Stimulated activated naive B cell treated with anti-CD40 and anti-IgM and Interleukin-4, amounts not matched to agents 10 μg/mL and 1 μg/mL and 100 μg/mL, for 72 hours (primary cell): ENCODE data around the gene MAGED1.
"Not testable (repeated sequence)": the region's sequence is repeated elsewhere in the genome, so short reads cannot be mapped to it uniquely, and the experiment has no call there.

Experiments
- ATAC-seq, 2 donors: fragments of 150-1000 bp; cut with Tn5 transposase; replicated peaks; 2 replicates each; pipeline ENCODE4 v1.10.0; 2021; ENCODE audit warnings: moderate library complexity in 1 of 2
- DNase-seq: peaks from one replicate; pipeline ENCODE4 v3.0.0; 2021
- H3K27ac Mint-ChIP-seq: one replicate; pipeline ENCODE4 v1.8.0; 2022; ENCODE audit warnings: mild to moderate bottlenecking, mixed read lengths
- H3K27me3 Mint-ChIP-seq, 2 donors: one replicate each; pipeline ENCODE4 v1.8.0; 2022; ENCODE audit warnings: mixed read lengths in 2 of 2
- H3K36me3 Mint-ChIP-seq, 2 donors: one replicate each; pipeline ENCODE4 v1.8.0; 2022; ENCODE audit warnings: mixed read lengths in 2 of 2, mild to moderate bottlenecking in 1 of 2
- H3K4me1 Mint-ChIP-seq, 2 donors: one replicate each; pipeline ENCODE4 v1.8.0; 2022; ENCODE audit warnings: mixed read lengths in 2 of 2, mild to moderate bottlenecking in 1 of 2
- H3K4me3 Mint-ChIP-seq, 2 donors: one replicate each; pipeline ENCODE4 v1.8.0; 2022; ENCODE audit warnings: mild to moderate bottlenecking in 2 of 2, mixed read lengths in 2 of 2, moderate library complexity in 1 of 2
- H3K9me3 Mint-ChIP-seq, 2 donors: one replicate each; pipeline ENCODE4 v1.8.0; 2022; ENCODE audit warnings: mixed read lengths in 2 of 2, mild to moderate bottlenecking in 1 of 2

Gene MAGED1

DNA sequence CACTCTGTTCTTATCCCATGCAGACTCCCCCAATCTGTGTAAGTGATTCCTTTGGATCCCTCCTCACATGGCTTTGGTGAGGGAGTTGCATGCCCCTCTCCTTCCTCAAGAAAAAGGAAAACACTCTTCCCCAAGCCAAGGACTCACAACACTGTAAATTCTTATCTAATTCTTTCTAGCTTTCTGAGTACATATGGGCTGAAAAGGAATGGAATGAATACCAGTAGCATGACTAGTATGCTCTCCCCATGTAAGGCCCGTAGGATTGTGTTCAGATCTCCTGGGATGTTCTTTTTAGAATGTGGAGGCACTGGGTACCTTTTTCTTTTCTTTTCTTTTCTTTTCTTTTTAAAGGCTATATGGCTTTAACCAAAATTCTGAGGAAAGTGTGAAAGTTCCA, 17.0 kb upstream of the MAGED1 start:
- Mint-ChIP-seq H3K9me3 (peaks cover 5 to 6% of the 10 kb centered on the region in 2 donors), H3K27me3 (no peaks in the 10 kb centered on the region), H3K4me3 (no peak overlapping the region), H3K36me3 (peaks cover 3 to 4% of the 10 kb centered on the region in 2 donors), H3K27ac (no peak overlapping the region), H3K4me1 (peaks cover 12 to 19% of the 10 kb centered on the region in 2 donors)
- ATAC-seq (no peak), DNase-seq (no peak)

DNA sequence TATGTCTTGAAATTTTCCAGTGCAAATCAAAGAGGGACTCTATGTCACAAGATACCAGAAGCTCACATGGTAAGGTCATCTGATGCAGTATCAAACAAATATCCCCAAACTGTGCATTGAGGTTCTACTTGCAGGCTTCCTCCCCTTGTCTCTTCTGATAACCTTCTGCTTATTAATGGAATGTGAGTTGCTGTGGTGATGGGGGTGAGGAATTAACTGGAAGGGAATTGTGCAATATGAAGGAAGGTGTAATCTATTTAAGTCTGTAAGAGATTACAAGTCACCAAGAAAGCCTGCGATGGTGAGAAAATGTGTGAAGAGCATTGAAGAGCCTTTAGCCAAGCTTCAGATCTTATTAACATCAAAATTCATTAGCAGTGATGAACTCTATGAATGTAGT, 15.4 kb upstream of the MAGED1 start:
- Mint-ChIP-seq H3K36me3 (peaks cover 3 to 4% of the 10 kb centered on the region in 2 donors), H3K27me3 (no peaks in the 10 kb centered on the region), H3K27ac (no peak overlapping the region), H3K4me3 (no peak overlapping the region), H3K9me3 (peaks cover 3 to 6% of the 10 kb centered on the region in 2 donors), H3K4me1 (peaks cover 10 to 12% of the 10 kb centered on the region in 2 donors)
- DNase-seq (no peak), ATAC-seq (no peak)

DNA sequence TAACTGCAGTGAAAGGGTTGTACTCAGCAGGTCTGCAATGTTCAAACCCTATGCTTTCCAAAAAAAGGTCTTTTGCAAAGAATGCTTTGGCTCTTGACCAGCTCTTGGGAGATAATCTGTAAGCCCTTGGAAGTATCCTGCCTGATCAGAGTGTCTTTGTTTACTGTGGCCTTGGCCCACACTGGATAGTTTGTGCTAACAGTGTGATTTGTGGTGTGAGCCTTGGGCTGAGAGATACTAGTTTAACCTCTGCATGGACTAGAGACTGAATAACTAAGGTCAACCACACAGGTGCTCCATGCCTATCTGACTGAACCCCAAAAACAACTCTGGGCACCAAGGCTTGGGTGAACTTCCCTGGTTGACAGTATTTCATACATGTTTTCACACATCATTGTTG, 3.6 kb upstream of the MAGED1 start:
- Mint-ChIP-seq H3K36me3 (peaks cover 0 to 8% of the 10 kb centered on the region in 2 donors), H3K9me3 (no peaks in the 10 kb centered on the region), H3K4me1 (peaks cover 17 to 31% of the 10 kb centered on the region in 2 donors), H3K27me3 (no peaks in the 10 kb centered on the region), H3K27ac (no peak overlapping the region), H3K4me3 (no peak overlapping the region)
- no peak for DNase-seq
- no peak for ATAC-seq

DNA sequence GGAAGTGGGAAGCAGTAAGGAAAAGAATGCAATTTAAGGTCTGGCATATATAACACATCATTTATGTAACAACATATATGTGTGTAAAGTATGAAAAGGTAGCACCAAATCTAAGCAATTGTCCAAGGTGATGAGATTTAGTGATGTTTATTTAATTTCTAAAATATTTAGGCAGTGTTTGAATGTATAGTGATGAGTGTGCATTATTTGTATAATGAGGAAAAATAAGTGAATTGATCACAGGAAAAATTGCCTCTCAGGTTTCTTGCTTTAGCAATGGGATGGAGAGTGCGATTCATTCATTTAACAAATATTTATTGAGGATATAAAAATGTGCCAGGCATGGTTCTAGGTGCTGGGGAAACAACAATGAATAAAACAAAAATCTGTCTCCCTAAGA, 2.2 kb upstream of the MAGED1 start:
- DNase-seq, result no peak
- H3K4me1 Mint-ChIP-seq, result peaks cover 19 to 34% of the 10 kb centered on the region in 2 donors
- no peaks in the 10 kb centered on the region for H3K27me3 Mint-ChIP-seq
- no peak for ATAC-seq
- no peaks in the 10 kb centered on the region for H3K9me3 Mint-ChIP-seq
- no peak overlapping the region for H3K27ac Mint-ChIP-seq
- no peak overlapping the region for H3K4me3 Mint-ChIP-seq
- H3K36me3 Mint-ChIP-seq, result peaks cover 6 to 8% of the 10 kb centered on the region in 2 donors

DNA sequence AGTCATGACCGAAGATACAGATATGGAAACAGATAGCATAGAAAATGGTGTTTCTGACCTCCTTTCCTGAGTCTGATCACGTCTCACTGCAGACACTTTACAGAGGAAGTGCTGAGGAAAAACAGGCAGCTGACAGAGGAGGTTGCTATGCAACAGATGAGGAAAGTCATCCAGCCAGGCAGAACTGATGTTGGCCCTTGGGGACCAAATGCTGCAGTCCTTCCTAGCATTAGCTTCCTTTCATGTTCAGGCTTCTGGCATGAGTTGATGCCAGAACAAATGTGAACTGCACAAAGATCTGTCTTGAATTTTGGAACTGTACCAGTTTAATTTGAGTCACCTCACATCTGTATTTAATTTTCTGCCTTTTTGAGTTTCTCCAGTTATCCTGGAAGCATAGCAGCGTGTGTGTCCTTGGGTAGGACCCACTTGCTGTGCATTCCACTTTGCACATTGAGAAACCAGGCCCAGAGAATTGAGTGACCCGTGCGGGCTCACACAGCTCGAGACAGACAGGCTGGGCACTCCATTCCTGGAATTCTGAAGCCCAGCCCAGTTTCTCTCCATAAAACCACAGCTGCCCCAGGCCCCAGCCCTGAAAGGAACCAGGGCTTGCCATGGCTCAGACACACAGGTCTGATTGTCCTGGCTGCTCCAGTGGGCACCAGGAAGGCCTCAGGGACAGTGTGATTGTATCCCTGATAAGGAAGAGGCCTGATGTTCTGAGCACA, 1.4 kb upstream of the MAGED1 start:
- H3K9me3 Mint-ChIP-seq, result no peaks in the 10 kb centered on the region
- DNase-seq, result no peak
- H3K27ac Mint-ChIP-seq, result no peak overlapping the region
- peaks cover 19 to 34% of the 10 kb centered on the region in 2 donors for H3K4me1 Mint-ChIP-seq
- H3K36me3 Mint-ChIP-seq, result peaks cover 8 to 11% of the 10 kb centered on the region in 2 donors
- peak in 1 of 2 donors; percentile 33 for ATAC-seq
- H3K27me3 Mint-ChIP-seq, result no peaks in the 10 kb centered on the region
- H3K4me3 Mint-ChIP-seq, result no peak overlapping the region

DNA sequence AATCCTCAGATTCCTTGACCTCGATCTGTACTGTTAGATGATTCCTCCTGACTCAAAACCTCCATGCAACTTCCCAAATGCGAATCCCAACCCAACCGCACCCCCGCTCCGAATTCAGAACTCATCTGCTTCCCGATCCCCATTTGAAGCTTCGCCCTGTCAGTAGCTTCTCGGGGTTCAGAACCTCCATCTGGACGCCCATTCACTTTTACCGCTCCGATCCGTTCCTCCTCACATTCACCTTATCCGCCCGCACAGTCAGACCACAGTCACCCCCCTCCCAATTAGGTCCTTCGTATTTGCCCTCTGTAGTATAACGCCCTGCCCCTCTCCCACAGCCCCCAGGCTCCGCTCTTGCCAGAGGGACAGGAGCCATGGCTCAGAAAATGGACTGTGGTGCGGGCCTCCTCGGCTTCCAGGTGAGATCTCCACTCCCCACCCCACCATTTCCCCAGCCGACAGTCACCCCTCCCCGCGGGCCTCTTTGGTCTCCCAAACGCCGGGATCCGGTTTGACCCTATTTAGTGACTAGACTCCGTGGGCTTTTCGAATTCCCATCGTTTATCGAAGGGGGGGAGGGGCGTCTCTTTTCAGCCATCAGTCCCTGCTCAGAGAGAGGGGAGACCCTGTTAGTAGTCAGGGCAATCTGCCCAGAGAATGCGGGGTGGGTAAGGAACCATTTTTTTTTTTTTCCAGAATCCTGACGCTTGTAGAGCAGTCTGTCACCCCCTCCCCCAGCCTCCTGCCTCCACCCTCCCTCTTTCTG, 691 bp downstream of the MAGED1 start:
- H3K36me3 Mint-ChIP-seq, result peaks cover 17 to 25% of the 10 kb centered on the region in 2 donors
- no peaks in the 10 kb centered on the region for H3K27me3 Mint-ChIP-seq
- peaks cover 19 to 42% of the 10 kb centered on the region in 2 donors for H3K4me1 Mint-ChIP-seq
- H3K9me3 Mint-ChIP-seq, result no peaks in the 10 kb centered on the region
- H3K27ac Mint-ChIP-seq, result peak overlapping the region; percentile 93
- H3K4me3 Mint-ChIP-seq, result peak overlapping the region; percentile 88 to 97
- DNase-seq (no peak), ATAC-seq (peak in 1 of 2 donors; percentile 8)

DNA sequence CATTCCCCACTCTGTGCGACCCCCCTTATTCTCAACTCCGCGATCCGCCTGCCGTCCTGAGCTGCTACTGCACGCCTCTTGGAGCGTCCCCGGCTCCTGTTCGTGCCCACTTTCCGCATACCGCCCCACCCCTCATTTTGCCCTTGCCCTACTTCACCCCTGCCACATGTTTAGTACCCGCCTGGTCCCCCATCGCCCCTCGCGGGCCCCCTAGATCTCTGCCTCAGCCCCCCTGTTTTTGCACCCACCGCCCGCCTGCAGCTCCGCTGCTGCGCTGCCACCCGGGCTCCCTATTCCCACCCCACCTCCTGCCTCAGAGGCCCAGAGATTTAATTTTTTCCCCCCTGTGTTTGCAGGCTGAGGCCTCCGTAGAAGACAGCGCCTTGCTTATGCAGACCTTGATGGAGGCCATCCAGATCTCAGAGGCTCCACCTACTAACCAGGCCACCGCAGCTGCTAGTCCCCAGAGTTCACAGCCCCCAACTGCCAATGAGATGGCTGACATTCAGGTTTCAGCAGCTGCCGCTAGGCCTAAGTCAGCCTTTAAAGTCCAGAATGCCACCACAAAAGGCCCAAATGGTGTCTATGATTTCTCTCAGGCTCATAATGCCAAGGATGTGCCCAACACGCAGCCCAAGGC, 1.4 kb downstream of the MAGED1 start:
- Mint-ChIP-seq H3K4me1 (peaks cover 19 to 42% of the 10 kb centered on the region in 2 donors), H3K36me3 (peaks cover 17 to 25% of the 10 kb centered on the region in 2 donors), H3K9me3 (no peaks in the 10 kb centered on the region), H3K27ac (peak overlapping the region; percentile 87), H3K27me3 (no peaks in the 10 kb centered on the region), H3K4me3 (peak overlapping the region; percentile 88 to 97)
- no peak for DNase-seq
- peak; percentile 47 to 55 for ATAC-seq

DNA sequence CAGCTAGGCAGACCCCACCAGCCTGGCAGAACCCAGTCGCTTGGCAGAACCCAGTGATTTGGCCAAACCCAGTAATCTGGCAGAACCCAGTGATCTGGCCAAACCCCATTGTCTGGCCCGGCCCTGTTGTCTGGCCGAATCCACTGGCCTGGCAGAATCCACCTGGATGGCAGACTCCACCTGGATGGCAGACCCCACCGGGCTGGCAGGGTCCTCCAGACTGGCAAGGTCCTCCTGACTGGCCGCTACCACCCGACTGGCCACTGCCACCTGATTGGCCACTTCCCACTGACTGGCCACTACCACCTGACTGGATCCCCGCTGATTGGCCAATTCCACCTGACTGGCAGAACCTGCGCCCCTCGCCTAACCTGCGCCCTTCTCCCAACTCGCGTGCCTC, 3.2 kb downstream of the MAGED1 start:
- Mint-ChIP-seq H3K36me3 (peaks cover 22 to 29% of the 10 kb centered on the region in 2 donors), H3K4me1 (peaks cover 17 to 37% of the 10 kb centered on the region in 2 donors), H3K27ac (no peak overlapping the region), H3K27me3 (no peaks in the 10 kb centered on the region), H3K4me3 (no peak overlapping the region), H3K9me3 (no peaks in the 10 kb centered on the region)
- ATAC-seq, result no peak
- no peak for DNase-seq

DNA sequence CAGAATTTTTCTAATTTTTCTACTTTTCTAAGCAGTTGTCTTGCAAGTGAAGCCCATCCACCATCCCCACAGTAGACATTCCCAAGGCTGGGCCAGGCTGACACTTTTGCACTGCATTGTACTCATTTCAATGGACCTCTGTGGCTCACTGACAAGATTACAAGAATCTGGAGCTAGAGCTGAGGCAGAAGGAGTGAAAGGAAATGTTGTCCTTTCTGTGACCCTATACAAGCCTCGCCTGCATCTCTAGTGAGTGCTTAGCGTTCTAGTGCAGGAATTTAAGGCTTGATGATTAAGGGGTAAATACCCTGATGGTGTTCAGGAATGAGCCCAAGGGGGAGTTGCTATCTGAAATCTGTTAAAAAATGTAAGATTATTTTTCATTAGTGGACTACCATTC, 6.3 kb downstream of the MAGED1 start:
- Mint-ChIP-seq H3K27me3 (no peaks in the 10 kb centered on the region), H3K27ac (no peak overlapping the region), H3K4me3 (no peak overlapping the region), H3K9me3 (no peaks in the 10 kb centered on the region), H3K36me3 (peaks cover 25 to 28% of the 10 kb centered on the region in 2 donors), H3K4me1 (peaks cover 3 to 12% of the 10 kb centered on the region in 2 donors)
- DNase-seq (no peak), ATAC-seq (no peak)

DNA sequence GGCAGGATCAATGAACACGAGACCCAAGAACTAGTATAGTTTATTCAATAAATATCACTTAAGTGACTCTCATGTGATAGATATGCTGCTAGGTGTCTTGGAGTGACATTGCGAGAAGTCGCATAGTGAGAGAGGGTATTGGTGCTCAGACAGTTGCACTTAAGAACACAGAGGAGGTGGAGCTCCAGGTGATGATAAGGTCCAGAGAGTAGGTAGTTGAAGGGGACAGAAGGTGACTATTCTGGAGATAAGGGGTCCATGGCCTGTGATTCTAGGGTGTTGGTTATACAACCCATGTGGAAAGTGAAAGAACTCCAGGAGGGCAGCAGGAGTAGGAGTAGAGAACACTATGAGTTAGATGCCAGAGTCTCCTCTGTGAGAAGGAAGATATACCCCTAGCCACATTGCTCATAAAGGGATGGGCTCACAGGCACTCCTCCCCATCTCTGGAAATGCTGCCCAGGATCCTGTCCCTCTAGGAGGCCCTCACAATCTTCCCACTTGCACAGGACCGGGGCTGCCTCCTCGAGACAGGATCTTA, 9.2 kb downstream of the MAGED1 start:
- DNase-seq (no peak), ATAC-seq (no peak)
- Mint-ChIP-seq H3K4me1 (peaks cover 0 to 5% of the 10 kb centered on the region in 2 donors), H3K27me3 (no peaks in the 10 kb centered on the region), H3K9me3 (peaks cover 0 to 2% of the 10 kb centered on the region in 2 donors), H3K27ac (no peak overlapping the region), H3K4me3 (no peak overlapping the region), H3K36me3 (peaks cover 14 to 20% of the 10 kb centered on the region in 2 donors)

DNA sequence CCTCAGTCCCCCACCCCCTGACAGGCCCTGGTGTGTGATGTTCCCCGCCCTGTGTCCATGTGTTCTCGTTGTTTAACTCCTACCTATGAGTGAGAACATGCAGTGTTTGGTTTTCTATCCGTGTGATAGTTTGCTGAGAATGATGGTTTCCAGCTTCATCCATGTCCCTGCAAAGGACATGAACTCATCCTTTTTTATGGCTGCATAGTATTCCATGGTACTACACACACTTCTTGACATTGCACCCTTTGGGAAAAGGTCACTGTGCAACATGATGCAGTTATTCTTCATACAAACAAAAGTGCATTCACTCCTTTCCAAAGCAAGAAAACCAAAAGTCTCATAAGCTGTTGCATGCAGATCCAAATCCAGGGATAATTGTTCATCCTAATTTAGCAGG, 11.7 kb downstream of the MAGED1 start:
- not testable (repeated sequence) for H3K9me3 Mint-ChIP-seq, H3K4me3 Mint-ChIP-seq, H3K4me1 Mint-ChIP-seq, H3K27ac Mint-ChIP-seq, H3K27me3 Mint-ChIP-seq, ATAC-seq, DNase-seq
- peaks cover 8 to 11% of the 10 kb centered on the region in 2 donors for H3K36me3 Mint-ChIP-seq

DNA sequence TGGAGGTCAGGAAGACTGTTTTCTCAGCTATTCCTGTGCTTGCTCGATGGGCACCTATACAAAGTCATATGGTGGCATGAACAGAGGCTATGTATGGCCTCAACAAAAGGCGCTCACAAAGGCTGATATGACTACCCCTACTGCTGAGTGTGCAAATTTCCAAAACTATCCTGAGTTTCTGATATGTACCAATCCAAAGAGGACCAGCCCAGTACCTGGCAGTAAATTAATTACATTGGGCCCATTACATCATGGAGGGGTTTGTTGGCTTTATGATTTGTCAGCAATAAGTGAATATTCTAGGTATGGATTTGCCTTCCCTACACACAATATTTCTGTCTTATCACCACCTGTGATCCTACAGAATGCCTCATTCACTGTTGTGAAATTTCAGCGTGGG, 12.3 kb downstream of the MAGED1 start:
- no peak overlapping the region for H3K4me3 Mint-ChIP-seq
- DNase-seq (no peak), ATAC-seq (no peak)
- peaks cover 8 to 11% of the 10 kb centered on the region in 2 donors for H3K36me3 Mint-ChIP-seq
- no peaks in the 10 kb centered on the region for H3K4me1 Mint-ChIP-seq
- no peaks in the 10 kb centered on the region for H3K27me3 Mint-ChIP-seq
- peaks cover 0 to 2% of the 10 kb centered on the region in 2 donors for H3K9me3 Mint-ChIP-seq
- H3K27ac Mint-ChIP-seq, result no peak overlapping the region

DNA sequence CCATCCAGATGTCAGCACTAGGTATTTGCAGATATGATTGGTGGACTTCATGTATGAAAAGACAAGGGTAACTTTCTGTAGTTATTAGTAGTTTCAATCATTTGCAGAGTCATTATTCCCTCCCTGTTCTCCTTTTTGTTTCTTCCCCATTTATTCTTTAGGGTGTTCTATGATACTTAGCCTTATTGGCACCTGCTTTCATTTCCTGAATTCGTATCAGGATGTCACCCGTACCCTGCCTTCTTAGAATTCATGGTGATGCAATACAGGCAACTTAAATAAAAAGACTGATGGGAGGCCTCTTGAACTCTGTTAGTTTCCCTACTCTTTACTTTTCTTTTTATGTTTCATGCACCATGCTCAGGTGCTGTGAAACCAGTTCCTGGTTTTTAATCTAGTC, 24.2 kb downstream of the MAGED1 start:
- ATAC-seq (peak; percentile 71 to 79), DNase-seq (no peak)
- Mint-ChIP-seq H3K4me3 (no peak overlapping the region), H3K9me3 (peaks cover 5 to 7% of the 10 kb centered on the region in 2 donors), H3K27me3 (peaks cover 8 to 21% of the 10 kb centered on the region in 2 donors), H3K4me1 (peaks cover 0 to 7% of the 10 kb centered on the region in 2 donors), H3K36me3 (peaks cover 0 to 4% of the 10 kb centered on the region in 2 donors), H3K27ac (no peak overlapping the region)

DNA sequence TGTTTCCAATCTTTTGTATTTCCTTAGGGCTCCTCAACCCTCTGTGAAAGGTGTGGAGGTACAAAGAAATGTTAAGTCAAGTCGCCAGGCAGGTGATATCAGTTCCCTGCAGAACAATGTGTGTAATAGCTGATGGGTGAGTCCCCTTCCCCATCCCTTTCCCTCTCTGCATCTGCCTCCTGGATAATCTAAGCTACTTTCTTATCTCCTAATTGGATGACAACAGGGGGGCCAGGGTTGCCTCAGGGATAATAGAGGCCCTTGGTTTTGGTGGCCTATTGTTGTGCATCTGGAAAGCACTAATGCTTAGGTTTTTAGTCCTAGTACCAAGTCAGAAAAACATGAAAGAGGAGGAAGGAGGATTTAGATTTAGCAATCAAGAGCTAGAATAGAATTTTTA, 29.1 kb downstream of the MAGED1 start:
- ATAC-seq (no peak), DNase-seq (no peak)
- no peak overlapping the region for H3K4me3 Mint-ChIP-seq
- H3K27ac Mint-ChIP-seq, result no peak overlapping the region
- H3K9me3 Mint-ChIP-seq, result no peaks in the 10 kb centered on the region
- H3K4me1 Mint-ChIP-seq, result peaks cover 0 to 4% of the 10 kb centered on the region in 2 donors
- peaks cover 8 to 10% of the 10 kb centered on the region in 2 donors for H3K27me3 Mint-ChIP-seq
- H3K36me3 Mint-ChIP-seq, result no peaks in the 10 kb centered on the region
